Prostate gland (tissue), 2 donors: ENCODE data around the gene VAV2.

Experiments used
- CTCF ChIP-seq, 4 experiments: fragments of 200-600 bp in 2 of 4; fragments of 450-650 bp in 2 of 4; sonication (generic) in 2 of 4; IDR thresholded peaks; 1 replicate in 3 of 4; 2 replicates in 1 of 4; pipeline ENCODE4 v1.5.1; 2016 to 2019; ENCODE audit warnings: antibody characterized with exemption in 4 of 4, mild to moderate bottlenecking in 2 of 4, moderate library complexity in 2 of 4
- POLR2A ChIP-seq: fragments of 450-650 bp; IDR thresholded peaks from one replicate; pipeline ENCODE4 v1.6.1; 2016; ENCODE audit warnings: antibody characterized with exemption, mild to moderate bottlenecking
- POLR2AphosphoS5 ChIP-seq: sonication (generic); formaldehyde crosslinking; IDR thresholded peaks from one replicate; pipeline ENCODE4 v1.6.1; 2017; ENCODE audit warnings: antibody characterized with exemption

DNA sequence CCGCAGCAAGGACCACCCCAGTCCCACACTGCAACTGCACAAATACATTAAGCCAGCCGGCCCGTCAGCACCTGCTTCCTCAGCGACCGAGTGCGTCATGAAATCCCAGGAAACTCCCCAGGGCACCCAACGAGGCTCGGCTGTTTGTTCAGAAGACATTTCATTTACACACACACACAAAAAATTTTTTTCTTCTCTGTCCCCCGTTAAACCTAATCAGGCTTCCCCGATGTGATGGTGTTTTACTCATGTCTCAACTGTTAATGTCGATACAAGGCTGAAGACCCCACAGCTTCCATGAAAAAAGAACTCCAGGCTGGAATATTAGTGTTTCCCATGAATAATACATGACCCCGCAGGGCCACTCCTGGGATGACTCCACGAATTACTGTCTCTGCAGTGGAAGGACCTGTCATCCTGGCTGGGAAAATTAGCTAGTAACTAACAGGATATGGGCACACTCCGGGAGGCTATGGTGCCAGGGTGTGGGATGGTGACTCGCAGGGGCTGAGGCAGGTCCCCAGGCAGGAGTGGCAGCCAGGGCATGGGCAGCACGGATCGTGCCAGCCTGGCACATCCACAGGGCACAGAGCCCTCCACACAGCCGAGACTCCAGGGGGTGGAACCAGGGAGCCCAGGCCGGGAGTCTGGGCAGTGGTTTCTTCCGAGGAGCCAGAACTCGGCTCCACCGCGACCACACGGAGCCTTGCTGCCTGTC is 102.4 kb downstream of the VAV2 start:
- TF ChIP-seq CTCF (IDR thresholded peaks at IDR 0.05) (no peak), POLR2A (no peak), POLR2AphosphoS5 (no peak)
